Measurements from ENCODE around the gene NELL1.

The NELL1 gene

DNA sequence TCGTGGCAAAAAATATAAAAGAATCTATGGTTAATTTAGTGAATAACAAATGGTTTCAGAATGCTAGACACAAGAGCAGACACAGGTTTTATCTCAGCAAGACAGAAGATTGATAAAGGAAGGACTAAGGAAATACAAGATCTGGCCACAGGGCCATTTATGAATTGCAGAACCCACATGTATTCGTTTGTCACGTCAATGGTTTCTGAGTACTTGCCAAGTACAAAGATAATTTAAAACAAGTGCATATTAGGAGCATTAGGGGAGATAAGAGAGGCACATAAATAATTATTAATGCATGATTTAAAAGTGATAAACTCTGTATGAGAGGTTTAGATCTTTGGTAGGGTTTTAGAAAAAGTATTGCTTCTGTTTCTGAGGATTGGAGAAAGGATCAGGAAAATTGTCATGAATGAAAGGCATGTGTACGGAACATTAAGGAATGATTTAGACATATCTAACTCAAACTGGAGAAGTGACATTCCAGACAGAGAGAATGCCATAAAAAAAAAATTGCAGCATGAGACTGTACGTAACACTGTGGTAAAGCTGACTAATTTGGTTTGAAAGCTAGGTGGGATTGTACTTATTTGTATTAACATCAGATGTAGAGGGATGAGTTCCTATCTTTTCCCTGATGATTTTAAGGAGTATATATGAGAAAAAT lies 727.1 kb downstream of the NELL1 start:
- Histone ChIP-seq H3K9me3 (ENCODE audit: low read depth, low read length) (no peaks in the 10 kb centered on the region), H3K27ac (no peak overlapping the region), H3K4me3 (no peak overlapping the region), H3K36me3 (ENCODE audit: insufficient read depth, low read length) (no peaks in the 10 kb centered on the region), H3K9ac (ENCODE audit: insufficient read length) (no peak overlapping the region)
- TF ChIP-seq FOXP2 (optimal IDR thresholded peaks at IDR 0.05; ENCODE audit: control extremely low read depth, extremely low read length, insufficient read depth) = no peak
- TF ChIP-seq EZH2 (IDR thresholded peaks at IDR 0.05) = no peak
- no peak for TF ChIP-seq POLR2AphosphoS5 (IDR thresholded peaks at IDR 0.05; ENCODE audit: borderline replicate concordance, low read depth, low read length)
- DNase-seq (ENCODE audit: low read depth, low spot score) = no peak

DNA sequence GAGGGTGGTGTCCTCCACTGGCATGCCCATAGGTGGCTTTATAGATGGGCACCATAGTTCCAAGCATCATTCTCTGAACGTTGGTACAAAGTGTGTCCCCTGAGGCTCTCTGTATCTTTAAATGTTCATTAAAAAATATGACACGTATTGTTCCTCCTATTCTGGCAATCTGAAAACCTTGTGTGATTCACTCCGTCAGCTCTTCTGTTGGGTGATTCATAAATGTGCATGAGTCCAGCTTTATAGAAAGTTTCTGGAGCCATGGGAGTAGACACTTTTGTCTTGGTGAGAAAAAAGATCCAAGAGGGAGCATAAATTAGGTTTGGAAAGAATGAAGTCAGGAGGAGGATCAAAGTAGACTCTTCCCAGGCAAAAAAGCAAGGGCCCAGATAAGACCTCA lies 728.8 kb downstream of the NELL1 start:
- TF ChIP-seq POLR2AphosphoS5 (IDR thresholded peaks at IDR 0.05; ENCODE audit: borderline replicate concordance, low read depth, low read length) (no peak), FOXP2 (optimal IDR thresholded peaks at IDR 0.05; ENCODE audit: control extremely low read depth, extremely low read length, insufficient read depth) (no peak), EZH2 (IDR thresholded peaks at IDR 0.05) (no peak)
- Histone ChIP-seq H3K4me3 (no peak overlapping the region), H3K9ac (ENCODE audit: insufficient read length) (no peak overlapping the region), H3K9me3 (ENCODE audit: low read depth, low read length) (no peaks in the 10 kb centered on the region), H3K27ac (no peak overlapping the region), H3K36me3 (ENCODE audit: insufficient read depth, low read length) (no peaks in the 10 kb centered on the region)
- DNase-seq (ENCODE audit: low read depth, low spot score) = no peak

DNA sequence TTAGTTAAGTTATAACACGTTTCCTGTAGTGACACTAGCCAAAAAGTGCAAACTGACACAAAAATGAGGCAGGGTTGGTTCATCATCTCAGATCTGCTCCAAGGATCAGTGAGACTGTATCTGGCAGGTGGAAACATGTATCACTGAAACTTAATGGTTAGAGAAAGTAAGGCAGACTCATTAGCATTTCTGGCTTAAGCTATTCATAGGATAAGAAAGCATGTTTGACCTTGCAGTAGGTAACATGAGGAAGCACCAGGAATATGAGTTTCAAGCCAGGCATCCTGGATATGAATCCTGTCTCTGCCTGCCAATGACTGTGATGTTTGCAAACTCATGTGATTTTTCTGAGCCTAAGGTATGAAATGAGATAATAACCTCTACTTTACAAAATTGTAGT lies 732.1 kb downstream of the NELL1 start:
- Histone ChIP-seq H3K36me3 (ENCODE audit: insufficient read depth, low read length) (no peaks in the 10 kb centered on the region), H3K4me3 (no peak overlapping the region), H3K9me3 (ENCODE audit: low read depth, low read length) (no peaks in the 10 kb centered on the region), H3K27ac (no peak overlapping the region), H3K9ac (ENCODE audit: insufficient read length) (no peak overlapping the region)
- TF ChIP-seq POLR2AphosphoS5 (IDR thresholded peaks at IDR 0.05; ENCODE audit: borderline replicate concordance, low read depth, low read length) (no peak), FOXP2 (optimal IDR thresholded peaks at IDR 0.05; ENCODE audit: control extremely low read depth, extremely low read length, insufficient read depth) (no peak), EZH2 (IDR thresholded peaks at IDR 0.05) (no peak)
- no peak for DNase-seq (ENCODE audit: low read depth, low spot score)

DNA sequence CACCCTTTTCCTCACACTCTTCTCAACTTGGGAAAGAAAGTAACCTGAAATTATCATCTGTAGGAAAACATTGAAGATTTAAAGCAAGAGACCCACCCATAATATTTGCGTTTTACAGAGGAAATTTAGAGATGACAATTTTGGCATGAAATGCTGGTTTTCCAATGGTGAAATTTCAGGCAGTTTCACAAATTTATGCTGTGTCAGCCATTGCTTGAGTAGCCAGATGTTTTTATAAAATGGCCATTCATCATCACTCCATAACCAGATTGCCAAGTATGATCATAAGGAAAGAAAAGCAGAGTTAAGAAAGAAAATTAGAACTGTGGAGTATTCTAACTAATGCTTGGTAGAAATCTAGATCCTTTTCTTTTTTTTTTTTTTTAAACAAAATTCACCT lies 732.9 kb downstream of the NELL1 start:
- no peak overlapping the region for H3K4me3 ChIP-seq
- TF ChIP-seq POLR2AphosphoS5 (IDR thresholded peaks at IDR 0.05; ENCODE audit: borderline replicate concordance, low read depth, low read length) = no peak
- TF ChIP-seq FOXP2 (optimal IDR thresholded peaks at IDR 0.05; ENCODE audit: control extremely low read depth, extremely low read length, insufficient read depth) = no peak
- TF ChIP-seq EZH2 (IDR thresholded peaks at IDR 0.05) = no peak
- no peaks in the 10 kb centered on the region for H3K36me3 ChIP-seq (ENCODE audit: insufficient read depth, low read length)
- no peak for DNase-seq (ENCODE audit: low read depth, low spot score)
- H3K9me3 ChIP-seq (ENCODE audit: low read depth, low read length) = no peaks in the 10 kb centered on the region
- no peak overlapping the region for H3K27ac ChIP-seq
- H3K9ac ChIP-seq (ENCODE audit: insufficient read length) = no peak overlapping the region

DNA sequence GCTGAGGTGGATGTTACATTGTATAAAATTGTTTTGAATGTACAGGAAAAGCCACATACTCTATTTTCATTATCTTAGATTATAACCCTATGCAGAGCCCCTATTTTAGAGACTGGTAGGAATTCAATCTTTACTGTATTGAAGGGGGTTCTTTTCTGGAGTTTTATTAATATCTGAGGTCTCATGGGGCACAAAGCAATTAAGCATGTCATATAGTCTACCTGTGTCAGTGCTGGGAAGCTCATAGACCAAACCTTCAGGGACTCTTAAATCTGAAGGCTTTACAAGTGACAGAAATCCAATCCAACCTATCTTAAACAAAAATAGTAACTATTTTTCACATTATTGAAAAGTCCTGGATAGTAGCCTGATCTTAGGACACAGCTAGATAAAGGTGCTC lies 733.7 kb downstream of the NELL1 start:
- Histone ChIP-seq H3K27ac (no peak overlapping the region), H3K36me3 (ENCODE audit: insufficient read depth, low read length) (no peaks in the 10 kb centered on the region)

DNA sequence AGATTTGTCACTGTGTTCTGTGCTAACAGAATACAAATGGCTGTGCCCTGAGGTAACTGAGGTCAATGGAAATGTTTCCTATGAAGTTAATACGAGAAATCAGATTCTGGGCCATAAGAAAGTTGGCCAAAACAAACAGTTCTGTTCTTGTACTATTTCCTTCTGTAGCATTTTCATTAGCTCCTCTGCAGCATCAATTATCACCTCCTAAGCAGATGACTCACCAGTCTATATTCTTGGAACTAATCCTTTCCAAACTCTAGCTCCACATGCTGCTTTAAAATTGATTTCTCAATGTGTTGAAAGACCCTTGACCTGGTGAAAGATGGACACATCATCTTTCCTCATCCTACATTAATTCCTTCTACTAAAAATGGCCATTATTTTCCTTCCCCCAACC lies 736.0 kb downstream of the NELL1 start:
- Histone ChIP-seq H3K4me3 (no peak overlapping the region), H3K9ac (ENCODE audit: insufficient read length) (no peak overlapping the region), H3K36me3 (ENCODE audit: insufficient read depth, low read length) (no peaks in the 10 kb centered on the region), H3K9me3 (ENCODE audit: low read depth, low read length) (no peaks in the 10 kb centered on the region), H3K27ac (no peak overlapping the region)
- no peak for DNase-seq (ENCODE audit: low read depth, low spot score)
- TF ChIP-seq FOXP2 (optimal IDR thresholded peaks at IDR 0.05; ENCODE audit: control extremely low read depth, extremely low read length, insufficient read depth) = no peak
- no peak for TF ChIP-seq POLR2AphosphoS5 (IDR thresholded peaks at IDR 0.05; ENCODE audit: borderline replicate concordance, low read depth, low read length)
- TF ChIP-seq EZH2 (IDR thresholded peaks at IDR 0.05) = no peak

More for the DNA sequence above, 733.7 kb downstream of the NELL1 start:
- Histone ChIP-seq H3K9me3 (ENCODE audit: low read depth, low read length) (no peaks in the 10 kb centered on the region), H3K9ac (ENCODE audit: insufficient read length) (no peak overlapping the region), H3K4me3 (no peak overlapping the region)
- TF ChIP-seq POLR2AphosphoS5 (IDR thresholded peaks at IDR 0.05; ENCODE audit: borderline replicate concordance, low read depth, low read length) = no peak
- TF ChIP-seq FOXP2 (optimal IDR thresholded peaks at IDR 0.05; ENCODE audit: control extremely low read depth, extremely low read length, insufficient read depth) = no peak
- no peak for TF ChIP-seq EZH2 (IDR thresholded peaks at IDR 0.05)
- DNase-seq (ENCODE audit: low read depth, low spot score) = no peak

DNA sequence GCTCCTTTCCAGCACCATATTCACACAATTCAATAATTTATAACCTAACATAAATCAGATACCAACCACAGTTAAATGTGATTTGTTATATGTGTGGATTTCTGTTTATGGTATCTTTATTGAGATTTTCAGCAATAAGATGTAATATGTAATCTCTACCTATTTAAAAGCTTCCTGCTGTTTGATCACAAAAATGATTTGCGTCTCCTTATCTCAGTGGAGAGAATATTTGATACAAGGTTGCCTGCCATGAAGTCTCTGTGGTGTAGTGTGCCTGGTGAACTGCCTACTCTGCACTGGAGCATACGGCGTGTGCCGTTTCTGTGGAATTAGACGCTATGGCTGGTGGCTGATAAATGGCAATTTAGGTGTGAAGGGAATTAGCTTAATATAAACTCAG lies 741.1 kb downstream of the NELL1 start:
- Histone ChIP-seq H3K27ac (no peak overlapping the region), H3K4me3 (no peak overlapping the region), H3K9ac (ENCODE audit: insufficient read length) (no peak overlapping the region), H3K36me3 (ENCODE audit: insufficient read depth, low read length) (no peaks in the 10 kb centered on the region), H3K9me3 (ENCODE audit: low read depth, low read length) (no peaks in the 10 kb centered on the region)
- no peak for DNase-seq (ENCODE audit: low read depth, low spot score)
- TF ChIP-seq FOXP2 (optimal IDR thresholded peaks at IDR 0.05; ENCODE audit: control extremely low read depth, extremely low read length, insufficient read depth) (no peak), POLR2AphosphoS5 (IDR thresholded peaks at IDR 0.05; ENCODE audit: borderline replicate concordance, low read depth, low read length) (no peak), EZH2 (IDR thresholded peaks at IDR 0.05) (no peak)

DNA sequence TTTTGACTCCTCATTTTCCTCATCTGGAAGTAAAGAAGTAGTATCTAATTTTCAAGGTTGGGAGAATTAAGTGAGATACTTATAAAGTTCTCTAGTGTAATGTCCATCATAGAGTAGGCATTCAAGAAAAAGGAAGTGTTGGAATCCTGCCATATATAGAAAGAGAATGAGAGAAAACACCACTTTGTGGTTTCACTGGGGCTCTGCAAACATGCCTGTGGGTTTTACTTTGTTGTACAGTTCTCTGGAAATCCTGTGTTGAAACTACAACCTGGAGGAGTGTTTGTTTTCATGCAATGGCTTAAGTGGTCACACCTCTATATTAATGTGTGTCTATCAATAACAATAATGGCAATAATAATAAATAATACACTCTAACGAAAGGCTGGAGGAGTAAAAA lies 741.7 kb downstream of the NELL1 start:
- no peak overlapping the region for H3K27ac ChIP-seq
- DNase-seq (ENCODE audit: low read depth, low spot score) = no peak

DNA sequence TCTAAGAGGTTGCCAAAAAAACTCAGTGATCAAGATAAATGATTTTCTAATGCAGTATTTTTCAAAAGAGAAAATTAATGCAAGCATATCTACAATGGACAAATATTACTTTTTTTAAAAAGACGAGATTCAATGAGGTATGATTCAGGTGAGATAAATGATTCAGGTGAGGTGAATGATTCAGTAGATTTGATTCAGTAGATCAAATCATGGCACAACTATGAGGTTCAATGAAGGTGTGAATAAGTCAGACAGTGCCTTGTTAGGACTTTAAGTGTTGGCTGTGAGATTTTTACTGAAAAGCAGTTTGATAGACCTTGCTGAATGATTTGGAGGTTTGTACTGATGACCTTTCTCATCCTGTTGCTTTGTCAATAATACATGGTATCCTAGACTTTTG lies 742.2 kb downstream of the NELL1 start:
- Histone ChIP-seq H3K9ac (ENCODE audit: insufficient read length) (no peak overlapping the region), H3K9me3 (ENCODE audit: low read depth, low read length) (no peaks in the 10 kb centered on the region), H3K27ac (no peak overlapping the region), H3K36me3 (ENCODE audit: insufficient read depth, low read length) (no peaks in the 10 kb centered on the region), H3K4me3 (no peak overlapping the region)
- DNase-seq (ENCODE audit: low read depth, low spot score) = no peak
- TF ChIP-seq POLR2AphosphoS5 (IDR thresholded peaks at IDR 0.05; ENCODE audit: borderline replicate concordance, low read depth, low read length) (no peak), EZH2 (IDR thresholded peaks at IDR 0.05) (no peak), FOXP2 (optimal IDR thresholded peaks at IDR 0.05; ENCODE audit: control extremely low read depth, extremely low read length, insufficient read depth) (no peak)

More for the DNA sequence above, 741.7 kb downstream of the NELL1 start:
- Histone ChIP-seq H3K4me3 (no peak overlapping the region), H3K9ac (ENCODE audit: insufficient read length) (no peak overlapping the region), H3K36me3 (ENCODE audit: insufficient read depth, low read length) (no peaks in the 10 kb centered on the region), H3K9me3 (ENCODE audit: low read depth, low read length) (no peaks in the 10 kb centered on the region)
- TF ChIP-seq FOXP2 (optimal IDR thresholded peaks at IDR 0.05; ENCODE audit: control extremely low read depth, extremely low read length, insufficient read depth) = no peak
- TF ChIP-seq EZH2 (IDR thresholded peaks at IDR 0.05) = no peak
- no peak for TF ChIP-seq POLR2AphosphoS5 (IDR thresholded peaks at IDR 0.05; ENCODE audit: borderline replicate concordance, low read depth, low read length)

Data from SK-N-MC (cell line).